Stimulated activated CD4-positive, alpha-beta T cell treated with anti-CD3 and anti-CD28 coated beads, Interleukin-15, amount 100 ng/mL, for 1 hour (primary cell): ENCODE data around the gene COL9A3.

Experiments
- DNase-seq, 2 donors: peaks; one replicate each; pipeline ENCODE4 v3.0.0-alpha.2; 2020; ENCODE audit warnings: low read depth in 1 of 2, low spot score in 1 of 2

The COL9A3 gene

GRCh38 chr20:62878244-62879038 lies 61.6 kb downstream of the COL9A3 start:
- DNase-seq = no peak

- no peak for DNase-seq
These were observed 62.7 kb downstream of the COL9A3 start for GRCh38 chr20:62879275-62880146.

GRCh38 chr20:62880147-62880934 lies 63.5 kb downstream of the COL9A3 start:
- DNase-seq = no peak

- no peak for DNase-seq
These were observed 64.2 kb downstream of the COL9A3 start for GRCh38 chr20:62880935-62881661.

GRCh38 chr20:62881662-62882395 lies 65.0 kb downstream of the COL9A3 start:
- no peak for DNase-seq

- DNase-seq = no peak
These were observed 65.6 kb downstream of the COL9A3 start for GRCh38 chr20:62882426-62882825.

- no peak for DNase-seq
These were observed 67.7 kb downstream of the COL9A3 start for GRCh38 chr20:62884556-62884955.

- no peak for DNase-seq
These were observed 68.4 kb downstream of the COL9A3 start for GRCh38 chr20:62885046-62885895.

- DNase-seq = no peak
These were observed 69.3 kb downstream of the COL9A3 start for GRCh38 chr20:62885896-62886708.

- DNase-seq = no peak
These were observed 69.8 kb downstream of the COL9A3 start for GRCh38 chr20:62886709-62887058.

- DNase-seq = no peak
These were observed 70.5 kb downstream of the COL9A3 start for GRCh38 chr20:62887152-62887859.

GRCh38 chr20:62887860-62888239 lies 71.0 kb downstream of the COL9A3 start:
- DNase-seq = no peak

- DNase-seq = no peak
These were observed 71.6 kb downstream of the COL9A3 start for GRCh38 chr20:62888406-62888805.

GRCh38 chr20:62888910-62889309 lies 72.1 kb downstream of the COL9A3 start:
- DNase-seq = no peak

GRCh38 chr20:62889411-62889810 lies 72.6 kb downstream of the COL9A3 start:
- DNase-seq = no peak

GRCh38 chr20:62889871-62890270 lies 73.0 kb downstream of the COL9A3 start:
- DNase-seq = no peak

GRCh38 chr20:62890444-62890843 lies 73.6 kb downstream of the COL9A3 start:
- DNase-seq = no peak
